Superior temporal gyrus (tissue), 1 donor: ENCODE data around the gene SLC35D1.

Experiments used
- DNase-seq: peaks from one replicate; pipeline ENCODE4 v3.0.0-alpha.2; 2016; ENCODE audit errors: extremely low spot score

The SLC35D1 gene

GRCh38 chr1:67044631-67045270 is 9.2 kb downstream of the SLC35D1 start:
- no peak for DNase-seq

GRCh38 chr1:67043366-67043765 is 10.6 kb downstream of the SLC35D1 start:
- DNase-seq: no peak

- DNase-seq: no peak
Observed at GRCh38 chr1:67041841-67042503, 12.0 kb downstream of the SLC35D1 start.

GRCh38 chr1:67040405-67040804 is 13.5 kb downstream of the SLC35D1 start:
- DNase-seq: no peak

- DNase-seq: no peak
Observed at GRCh38 chr1:67031859-67032247, 22.1 kb downstream of the SLC35D1 start.

GRCh38 chr1:67031121-67031858 is 22.7 kb downstream of the SLC35D1 start:
- DNase-seq: no peak

- DNase-seq: no peak
Observed at GRCh38 chr1:67029472-67029871, 24.5 kb downstream of the SLC35D1 start.

GRCh38 chr1:67020765-67021164 is 33.2 kb downstream of the SLC35D1 start:
- no peak for DNase-seq

GRCh38 chr1:67020304-67020703 is 33.6 kb downstream of the SLC35D1 start:
- no peak for DNase-seq

GRCh38 chr1:67019600-67020136 is 34.3 kb downstream of the SLC35D1 start:
- DNase-seq: no peak

GRCh38 chr1:67019121-67019520 is 34.8 kb downstream of the SLC35D1 start:
- DNase-seq: no peak

- no peak for DNase-seq
Observed at GRCh38 chr1:67018574-67018973, 35.4 kb downstream of the SLC35D1 start.

- DNase-seq: no peak
Observed at GRCh38 chr1:67013573-67013972, 40.4 kb downstream of the SLC35D1 start.

- no peak for DNase-seq
Observed at GRCh38 chr1:67009792-67010191, 44.2 kb downstream of the SLC35D1 start.

GRCh38 chr1:67005068-67005467 is 48.9 kb downstream of the SLC35D1 start:
- no peak for DNase-seq

- DNase-seq: no peak
Observed at GRCh38 chr1:67004176-67004575, 49.8 kb downstream of the SLC35D1 start.

GRCh38 chr1:67001682-67002425 is 52.1 kb downstream of the SLC35D1 start:
- DNase-seq: no peak

- DNase-seq: no peak
Observed at GRCh38 chr1:66999640-67000400, 54.1 kb downstream of the SLC35D1 start.

GRCh38 chr1:66998972-66999371 is 55.0 kb downstream of the SLC35D1 start:
- no peak for DNase-seq

GRCh38 chr1:66996018-66996682 is 57.8 kb downstream of the SLC35D1 start:
- DNase-seq: peak; percentile 87

GRCh38 chr1:66993076-66993475 is 60.9 kb downstream of the SLC35D1 start:
- no peak for DNase-seq
